Glutamatergic neuron (in vitro differentiated cells): ENCODE data around the gene CDK14. TPM values are rescaled to one million over a fixed set of nuclear protein-coding genes. Genes with fewer than 3 reads are reported as not detected.

Source experiments
- DNase-seq: peaks from one replicate; pipeline ENCODE4 v3.0.0; 2022
- H3K27ac Mint-ChIP-seq: one replicate; pipeline ENCODE4 v1.8.0; 2020; ENCODE audit warnings: mild to moderate bottlenecking, mixed read lengths, inconsistent platforms; ENCODE audit not compliant: unreplicated experiment
- H3K27me3 Mint-ChIP-seq: one replicate; pipeline ENCODE4 v1.8.0; 2020; ENCODE audit warnings: mild to moderate bottlenecking, moderate library complexity, mixed read lengths, inconsistent platforms; ENCODE audit not compliant: unreplicated experiment
- H3K36me3 Mint-ChIP-seq: one replicate; pipeline ENCODE4 v1.8.0; 2020; ENCODE audit warnings: mild to moderate bottlenecking, mixed read lengths, inconsistent platforms; ENCODE audit not compliant: unreplicated experiment
- H3K4me1 Mint-ChIP-seq: one replicate; pipeline ENCODE4 v1.8.0; 2020; ENCODE audit warnings: mild to moderate bottlenecking, low read depth, mixed read lengths, inconsistent platforms; ENCODE audit not compliant: unreplicated experiment
- H3K4me3 Mint-ChIP-seq: one replicate; pipeline ENCODE4 v1.8.0; 2020; ENCODE audit warnings: mild to moderate bottlenecking, mixed read lengths, inconsistent platforms; ENCODE audit not compliant: unreplicated experiment
- H3K9me3 Mint-ChIP-seq: one replicate; pipeline ENCODE4 v1.8.0; 2020; ENCODE audit warnings: mild to moderate bottlenecking, moderate library complexity, mixed read lengths, inconsistent platforms; ENCODE audit not compliant: unreplicated experiment
- CTCF ChIP-seq: fragments of 200-600 bp; sonication (generic); IDR thresholded peaks from one replicate; pipeline ENCODE4 v1.5.0; 2021; ENCODE audit not compliant: partially characterized antibody, unreplicated experiment
- total RNA-seq: library from RNA; stranded (reverse); fragmentation: NEBNext Ultra II Directional; extraction: Animal tissue kit (Norgen Biotek cat#: 25700); gene quantifications from one replicate; pipeline ENCODE4 v1.2.1, GENCODE V29; 2021; ENCODE audit not compliant: unreplicated experiment

CDK14 gene
- total RNA-seq, 1 donor from 2014 or later: 96.5 TPM

DNA sequence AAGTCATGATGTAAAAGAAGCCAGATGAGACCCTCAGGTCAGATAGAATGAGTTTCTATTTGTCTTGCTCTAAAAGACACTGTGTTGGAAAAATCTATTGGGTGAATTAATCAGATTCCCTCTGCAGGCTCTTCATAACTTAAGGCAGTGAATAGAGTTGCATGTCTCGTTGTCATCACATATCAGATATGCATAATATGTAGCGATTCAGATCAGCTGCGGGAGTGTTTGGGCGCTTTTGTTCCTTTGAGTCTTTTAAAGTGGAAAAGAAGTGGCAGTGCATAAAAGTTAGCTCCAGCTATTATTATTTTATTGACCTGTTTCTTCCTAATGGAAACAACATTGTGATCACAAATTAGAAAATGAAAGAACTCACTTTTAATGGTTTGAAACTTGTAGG, 84.4 kb downstream of the CDK14 start:
- no peaks in the 10 kb centered on the region for H3K36me3 Mint-ChIP-seq
- no peak overlapping the region for H3K27ac Mint-ChIP-seq
- H3K27me3 Mint-ChIP-seq: peaks cover 3% of the 10 kb centered on the region
- peaks cover 5% of the 10 kb centered on the region for H3K9me3 Mint-ChIP-seq
- H3K4me1 Mint-ChIP-seq: peaks cover 33% of the 10 kb centered on the region
- no peak overlapping the region for H3K4me3 Mint-ChIP-seq
- no peak for DNase-seq
- no peak for TF ChIP-seq CTCF

DNA sequence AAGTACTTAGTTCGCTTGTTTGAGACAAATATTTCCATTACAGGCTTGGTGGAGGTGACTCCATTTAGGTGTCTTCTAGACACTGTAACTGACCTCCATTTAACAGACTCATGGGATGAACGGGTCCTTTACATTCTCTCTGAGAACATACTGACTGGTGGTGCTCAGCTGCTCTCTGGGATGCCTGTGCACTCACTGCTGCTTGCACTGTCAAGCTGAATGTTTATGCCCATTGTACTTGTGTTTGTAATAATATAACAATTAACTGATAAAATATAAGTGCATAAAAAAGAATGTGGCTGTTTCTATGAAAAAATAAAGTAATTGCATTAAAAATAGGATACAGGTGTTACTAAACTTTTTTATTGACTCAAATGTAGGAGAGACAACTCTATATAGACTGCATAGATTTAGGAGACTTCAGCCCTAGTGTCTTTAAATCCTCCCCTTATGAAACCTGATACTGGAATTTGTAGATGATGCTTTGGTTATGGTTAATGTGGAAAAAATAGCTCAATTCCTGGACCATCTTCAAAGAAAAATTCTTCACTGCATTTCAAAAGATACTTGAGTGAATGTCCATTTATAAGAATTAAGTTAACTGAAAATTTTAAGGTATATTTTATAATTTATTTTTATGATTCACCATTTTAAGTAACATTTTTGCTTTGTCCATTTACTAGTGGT, 85.4 kb downstream of the CDK14 start:
- TF ChIP-seq CTCF: no peak
- H3K36me3 Mint-ChIP-seq: no peaks in the 10 kb centered on the region
- H3K27me3 Mint-ChIP-seq: peaks cover 3% of the 10 kb centered on the region
- H3K27ac Mint-ChIP-seq: no peak overlapping the region
- peaks cover 5% of the 10 kb centered on the region for H3K9me3 Mint-ChIP-seq
- DNase-seq: no peak
- no peak overlapping the region for H3K4me3 Mint-ChIP-seq
- peaks cover 33% of the 10 kb centered on the region for H3K4me1 Mint-ChIP-seq

- no peaks in the 10 kb centered on the region for H3K36me3 Mint-ChIP-seq
- H3K4me3 Mint-ChIP-seq: no peak overlapping the region
- H3K4me1 Mint-ChIP-seq: peaks cover 18% of the 10 kb centered on the region
- H3K27me3 Mint-ChIP-seq: peaks cover 3% of the 10 kb centered on the region
- TF ChIP-seq CTCF: no peak
- no peak overlapping the region for H3K27ac Mint-ChIP-seq
- peaks cover 5% of the 10 kb centered on the region for H3K9me3 Mint-ChIP-seq
- DNase-seq: no peak
These were observed 90.0 kb downstream of the CDK14 start for GRCh38 chr7:90686146-90686545.

GRCh38 chr7:90688810-90689209, 92.7 kb downstream of the CDK14 start:
- no peak overlapping the region for H3K4me3 Mint-ChIP-seq
- H3K27ac Mint-ChIP-seq: no peak overlapping the region
- H3K9me3 Mint-ChIP-seq: no peaks in the 10 kb centered on the region
- peaks cover 5% of the 10 kb centered on the region for H3K4me1 Mint-ChIP-seq
- no peaks in the 10 kb centered on the region for H3K36me3 Mint-ChIP-seq
- no peak for TF ChIP-seq CTCF
- no peak for DNase-seq
- H3K27me3 Mint-ChIP-seq: no peaks in the 10 kb centered on the region

- H3K9me3 Mint-ChIP-seq: no peaks in the 10 kb centered on the region
- DNase-seq: no peak
- no peaks in the 10 kb centered on the region for H3K27me3 Mint-ChIP-seq
- H3K27ac Mint-ChIP-seq: no peak overlapping the region
- TF ChIP-seq CTCF: no peak
- no peak overlapping the region for H3K4me3 Mint-ChIP-seq
- H3K4me1 Mint-ChIP-seq: peaks cover 5% of the 10 kb centered on the region
- H3K36me3 Mint-ChIP-seq: no peaks in the 10 kb centered on the region
These were observed 93.1 kb downstream of the CDK14 start for GRCh38 chr7:90689260-90689659.
